ENCODE results near the gene EEF1B2.
"Not testable (repeated sequence)": the region's sequence is repeated elsewhere in the genome, so short reads cannot be mapped to it uniquely, and the experiment has no call there.

Gene EEF1B2

GRCh38 chr2:206160807-206161179 lies 1.1 kb downstream of the EEF1B2 start:
- no peak for DNase-seq
- in situ Hi-C loops (cut with HindIII; ENCODE audit: low pct_ligation_motif_present, low pct_unique_long_range_greater_than_20kb, low sequenced_read_pairs): no loop called here

GRCh38 chr2:206162401-206162800 lies 2.7 kb downstream of the EEF1B2 start:
- in situ Hi-C loops (cut with HindIII; ENCODE audit: low pct_ligation_motif_present, low pct_unique_long_range_greater_than_20kb, low sequenced_read_pairs); DNase-seq: not testable (repeated sequence)

- no peak for DNase-seq
- in situ Hi-C loops (cut with HindIII; ENCODE audit: low pct_ligation_motif_present, low pct_unique_long_range_greater_than_20kb, low sequenced_read_pairs): no loop called here
Measured at GRCh38 chr2:206163251-206163880, 3.7 kb downstream of the EEF1B2 start.

GRCh38 chr2:206164261-206164862 lies 4.7 kb downstream of the EEF1B2 start:
- in situ Hi-C loops (cut with HindIII; ENCODE audit: low pct_ligation_motif_present, low pct_unique_long_range_greater_than_20kb, low sequenced_read_pairs): no loop called here
- peak; percentile 61 for DNase-seq

GRCh38 chr2:206168230-206168629 lies 8.5 kb downstream of the EEF1B2 start:
- in situ Hi-C loops (cut with HindIII; ENCODE audit: low pct_ligation_motif_present, low pct_unique_long_range_greater_than_20kb, low sequenced_read_pairs); DNase-seq: not testable (repeated sequence)

GRCh38 chr2:206171624-206172397 lies 12.1 kb downstream of the EEF1B2 start:
- DNase-seq; in situ Hi-C loops (cut with HindIII; ENCODE audit: low pct_ligation_motif_present, low pct_unique_long_range_greater_than_20kb, low sequenced_read_pairs): not testable (repeated sequence)

GRCh38 chr2:206173147-206173546 lies 13.5 kb downstream of the EEF1B2 start:
- no peak for DNase-seq
- in situ Hi-C loops (cut with HindIII; ENCODE audit: low pct_ligation_motif_present, low pct_unique_long_range_greater_than_20kb, low sequenced_read_pairs): no loop called here

GRCh38 chr2:206176121-206176520 lies 16.4 kb downstream of the EEF1B2 start:
- no peak for DNase-seq

GRCh38 chr2:206176901-206177300 lies 17.2 kb downstream of the EEF1B2 start:
- in situ Hi-C loops (cut with HindIII; ENCODE audit: low pct_ligation_motif_present, low pct_unique_long_range_greater_than_20kb, low sequenced_read_pairs): no loop called here

More at GRCh38 chr2:206176121-206176520, 16.4 kb downstream of the EEF1B2 start:
- in situ Hi-C loops (cut with HindIII; ENCODE audit: low pct_ligation_motif_present, low pct_unique_long_range_greater_than_20kb, low sequenced_read_pairs): no loop called here

GRCh38 chr2:206181526-206181925 lies 21.8 kb downstream of the EEF1B2 start:
- DNase-seq; in situ Hi-C loops (cut with HindIII; ENCODE audit: low pct_ligation_motif_present, low pct_unique_long_range_greater_than_20kb, low sequenced_read_pairs): not testable (repeated sequence)

More at GRCh38 chr2:206176901-206177300, 17.2 kb downstream of the EEF1B2 start:
- DNase-seq: no peak

GRCh38 chr2:206189691-206190090 lies 30.0 kb downstream of the EEF1B2 start:
- no peak for DNase-seq
- in situ Hi-C loops (cut with HindIII; ENCODE audit: low pct_ligation_motif_present, low pct_unique_long_range_greater_than_20kb, low sequenced_read_pairs): no loop called here

GRCh38 chr2:206190111-206190510 lies 30.4 kb downstream of the EEF1B2 start:
- no peak for DNase-seq
- in situ Hi-C loops (cut with HindIII; ENCODE audit: low pct_ligation_motif_present, low pct_unique_long_range_greater_than_20kb, low sequenced_read_pairs): no loop called here

- no peak for DNase-seq
- in situ Hi-C loops (cut with HindIII; ENCODE audit: low pct_ligation_motif_present, low pct_unique_long_range_greater_than_20kb, low sequenced_read_pairs): no loop called here
Measured at GRCh38 chr2:206190689-206191088, 31.0 kb downstream of the EEF1B2 start.

GRCh38 chr2:206192157-206192556 lies 32.5 kb downstream of the EEF1B2 start:
- in situ Hi-C loops (cut with HindIII; ENCODE audit: low pct_ligation_motif_present, low pct_unique_long_range_greater_than_20kb, low sequenced_read_pairs): no loop called here
- no peak for DNase-seq

GRCh38 chr2:206193671-206194357 lies 34.1 kb downstream of the EEF1B2 start:
- DNase-seq: no peak
- in situ Hi-C loops (cut with HindIII; ENCODE audit: low pct_ligation_motif_present, low pct_unique_long_range_greater_than_20kb, low sequenced_read_pairs): no loop called here

- in situ Hi-C loops (cut with HindIII; ENCODE audit: low pct_ligation_motif_present, low pct_unique_long_range_greater_than_20kb, low sequenced_read_pairs): no loop called here
- DNase-seq: no peak
Measured at GRCh38 chr2:206198677-206199076, 39.0 kb downstream of the EEF1B2 start.

GRCh38 chr2:206201075-206201848 lies 41.6 kb downstream of the EEF1B2 start:
- in situ Hi-C loops (cut with HindIII; ENCODE audit: low pct_ligation_motif_present, low pct_unique_long_range_greater_than_20kb, low sequenced_read_pairs): no loop called here
- DNase-seq: no peak

- in situ Hi-C loops (cut with HindIII; ENCODE audit: low pct_ligation_motif_present, low pct_unique_long_range_greater_than_20kb, low sequenced_read_pairs): no loop called here
Measured at GRCh38 chr2:206202446-206202845, 42.8 kb downstream of the EEF1B2 start.

More at GRCh38 chr2:206202446-206202845, 42.8 kb downstream of the EEF1B2 start:
- no peak for DNase-seq

Measured in ACHN (cell line).